ENCODE data around the gene ARL10.

DNA sequence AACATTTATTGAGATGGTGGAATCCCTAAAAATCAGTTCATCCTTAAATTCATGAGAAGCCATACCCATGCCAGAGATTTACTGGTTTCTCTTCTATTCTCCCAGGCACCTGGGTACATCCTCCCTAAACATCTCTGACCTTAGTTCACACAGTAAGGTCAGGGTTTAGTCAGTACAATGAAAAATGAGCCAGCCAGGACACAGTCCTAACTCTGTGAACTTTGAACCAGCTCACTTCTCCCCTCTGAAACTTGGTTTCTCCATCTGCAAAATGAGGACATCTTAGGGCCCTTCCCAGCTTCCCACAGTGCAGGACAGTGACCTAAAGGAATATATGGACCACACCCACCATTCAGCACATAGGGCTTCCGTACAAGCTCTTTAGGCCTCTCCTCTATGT, 21.2 kb downstream of the ARL10 start:
- TF ChIP-seq POLR2A (IDR thresholded peaks at IDR 0.05) (no peak), POLR2AphosphoS5 (IDR thresholded peaks at IDR 0.05) (no peak)
- TF ChIP-seq, protein P1, sequence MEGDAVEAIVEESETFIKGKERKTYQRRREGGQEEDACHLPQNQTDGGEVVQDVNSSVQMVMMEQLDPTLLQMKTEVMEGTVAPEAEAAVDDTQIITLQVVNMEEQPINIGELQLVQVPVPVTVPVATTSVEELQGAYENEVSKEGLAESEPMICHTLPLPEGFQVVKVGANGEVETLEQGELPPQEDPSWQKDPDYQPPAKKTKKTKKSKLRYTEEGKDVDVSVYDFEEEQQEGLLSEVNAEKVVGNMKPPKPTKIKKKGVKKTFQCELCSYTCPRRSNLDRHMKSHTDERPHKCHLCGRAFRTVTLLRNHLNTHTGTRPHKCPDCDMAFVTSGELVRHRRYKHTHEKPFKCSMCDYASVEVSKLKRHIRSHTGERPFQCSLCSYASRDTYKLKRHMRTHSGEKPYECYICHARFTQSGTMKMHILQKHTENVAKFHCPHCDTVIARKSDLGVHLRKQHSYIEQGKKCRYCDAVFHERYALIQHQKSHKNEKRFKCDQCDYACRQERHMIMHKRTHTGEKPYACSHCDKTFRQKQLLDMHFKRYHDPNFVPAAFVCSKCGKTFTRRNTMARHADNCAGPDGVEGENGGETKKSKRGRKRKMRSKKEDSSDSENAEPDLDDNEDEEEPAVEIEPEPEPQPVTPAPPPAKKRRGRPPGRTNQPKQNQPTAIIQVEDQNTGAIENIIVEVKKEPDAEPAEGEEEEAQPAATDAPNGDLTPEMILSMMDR (IDR thresholded peaks at IDR 0.05): no peak

All from breast epithelium (tissue), 3 donors.